Skin of body (tissue), 2 donors: ENCODE results near the gene CACNA1I. TPM values are rescaled to one million over a fixed set of nuclear protein-coding genes. Genes with fewer than 3 reads are reported as not detected.

Source experiments
- DNase-seq: peaks from one replicate; lab custom pipeline; 2025; lab: John Stamatoyannopoulos, UW
- total RNA-seq: library from RNA; depleted of rRNA; stranded (reverse); fragments of >200 nt; gene quantifications from one replicate; pipeline ENCODE4 v1.2.3, GENCODE V29; 2014

Gene CACNA1I
- total RNA-seq, 1 donor from 2014 or later, result 0.20 TPM

- DNase-seq, result no peak
These were observed 146.0 kb downstream of the CACNA1I start for GRCh38 chr22:39716534-39716933.

- no peak for DNase-seq
These were observed 146.5 kb downstream of the CACNA1I start for GRCh38 chr22:39717099-39717498.

- DNase-seq, result no peak
These were observed 147.7 kb downstream of the CACNA1I start for GRCh38 chr22:39718206-39718605.

DNA sequence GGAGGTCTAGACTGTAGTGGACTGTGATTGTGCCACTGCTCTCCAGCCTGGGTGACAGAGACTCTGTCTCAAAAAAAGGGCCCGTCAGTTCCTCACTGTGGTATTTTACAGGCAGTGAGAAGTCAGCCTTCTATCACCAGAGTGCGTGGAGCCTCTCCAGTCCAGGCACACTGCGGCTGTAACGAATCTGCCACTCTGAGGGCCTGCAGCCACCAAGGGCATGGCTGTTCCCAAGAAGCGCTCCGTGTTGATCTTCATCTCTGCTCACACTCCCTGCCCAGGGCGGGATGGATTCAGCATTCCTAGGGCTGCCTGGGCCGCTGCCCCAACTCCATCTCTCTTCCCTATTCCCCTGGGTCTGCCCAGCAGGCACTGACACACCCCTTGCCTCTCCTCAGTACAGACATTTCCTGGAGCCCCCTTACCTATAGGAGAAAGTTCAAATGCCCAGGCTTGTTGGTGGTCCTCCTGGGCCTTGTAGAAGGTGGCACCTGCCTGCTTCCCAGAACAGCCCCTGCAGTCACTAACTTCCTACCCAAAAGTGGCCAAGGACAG lies 148.4 kb downstream of the CACNA1I start:
- DNase-seq, result no peak

DNA sequence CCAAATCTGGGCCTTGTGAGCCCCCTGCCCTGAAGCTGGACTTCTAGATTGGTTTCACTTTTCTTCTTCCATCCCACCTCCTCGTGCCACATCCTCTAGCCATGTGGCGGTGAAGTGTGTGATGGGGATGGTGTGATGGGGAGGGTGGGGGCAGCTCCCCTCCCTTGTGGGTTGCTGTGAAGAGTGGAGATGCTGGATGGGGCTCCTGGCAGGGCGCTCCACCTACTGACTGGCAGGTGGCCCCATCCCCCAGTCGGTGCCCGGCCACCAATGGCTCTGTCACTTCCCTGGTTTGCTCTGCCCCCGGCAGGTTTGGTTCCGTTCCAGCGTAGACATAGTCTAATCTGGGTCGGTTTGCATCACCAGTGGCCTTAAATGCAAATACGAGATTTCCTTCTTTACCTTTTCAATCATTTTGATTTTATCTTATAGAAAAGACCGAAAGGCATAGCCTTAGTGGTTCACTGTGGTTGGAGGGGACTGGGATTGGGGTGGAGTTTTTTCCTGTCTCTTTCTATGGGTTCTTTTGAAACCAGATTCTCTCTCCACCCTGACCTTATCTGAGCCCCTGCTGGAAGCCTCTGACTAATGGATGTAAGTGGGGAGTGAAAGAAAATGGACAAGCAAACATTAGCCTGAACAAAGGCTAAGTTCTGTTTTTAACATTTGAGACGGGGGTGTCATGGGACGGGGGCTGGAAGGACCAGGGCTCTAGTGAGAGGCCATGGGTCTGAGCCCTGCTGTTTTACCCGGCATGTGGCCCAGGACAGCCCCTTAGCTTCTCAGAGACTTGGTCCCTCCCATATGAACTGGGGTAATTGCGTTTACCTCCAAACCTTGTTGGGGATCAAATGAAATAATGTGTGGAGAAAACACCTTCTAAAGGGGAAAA lies 149.3 kb downstream of the CACNA1I start:
- no peak for DNase-seq

DNA sequence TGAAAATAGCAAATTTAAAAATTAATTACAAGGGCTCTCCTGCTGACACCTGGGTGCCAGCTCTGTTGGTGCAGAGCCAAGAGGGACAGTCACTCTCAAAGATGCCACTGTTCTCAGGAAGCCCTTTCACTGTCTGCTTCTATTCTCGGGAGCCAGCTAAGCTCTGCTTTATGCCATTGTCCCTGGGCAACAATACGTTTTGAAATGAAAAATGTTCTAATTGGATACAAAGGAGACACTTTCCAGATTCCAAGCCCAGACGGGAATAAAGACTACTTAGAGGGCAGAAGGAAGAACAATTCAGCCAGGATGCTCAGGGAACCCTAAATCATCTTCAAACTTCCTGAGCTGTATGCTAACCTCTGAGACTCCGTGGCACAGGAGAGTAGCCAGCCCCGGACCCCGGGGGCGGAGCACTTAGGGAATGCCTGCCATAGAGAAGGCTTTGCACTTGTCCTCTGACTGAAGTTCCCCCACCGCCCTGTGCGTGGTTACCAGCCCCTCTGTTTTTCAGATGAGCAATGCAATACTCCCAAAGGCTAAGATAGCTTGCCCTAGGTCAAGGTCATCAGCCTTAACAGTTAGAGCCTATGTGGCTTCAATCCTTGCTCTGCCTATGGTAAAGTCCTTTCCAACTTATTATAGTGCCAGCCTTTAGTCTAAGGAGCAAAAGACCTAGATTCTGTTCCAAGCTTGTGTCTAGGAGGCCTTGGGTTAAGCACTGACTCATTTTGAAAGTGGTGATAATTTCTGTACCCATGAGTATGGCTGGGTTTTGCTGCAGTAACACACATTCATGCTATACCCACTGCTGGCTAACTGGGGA lies 150.9 kb downstream of the CACNA1I start:
- no peak for DNase-seq

GRCh38 chr22:39722032-39722325 lies 151.4 kb downstream of the CACNA1I start:
- DNase-seq, result no peak

- no peak for DNase-seq
These were observed 151.9 kb downstream of the CACNA1I start for GRCh38 chr22:39722501-39722900.

DNA sequence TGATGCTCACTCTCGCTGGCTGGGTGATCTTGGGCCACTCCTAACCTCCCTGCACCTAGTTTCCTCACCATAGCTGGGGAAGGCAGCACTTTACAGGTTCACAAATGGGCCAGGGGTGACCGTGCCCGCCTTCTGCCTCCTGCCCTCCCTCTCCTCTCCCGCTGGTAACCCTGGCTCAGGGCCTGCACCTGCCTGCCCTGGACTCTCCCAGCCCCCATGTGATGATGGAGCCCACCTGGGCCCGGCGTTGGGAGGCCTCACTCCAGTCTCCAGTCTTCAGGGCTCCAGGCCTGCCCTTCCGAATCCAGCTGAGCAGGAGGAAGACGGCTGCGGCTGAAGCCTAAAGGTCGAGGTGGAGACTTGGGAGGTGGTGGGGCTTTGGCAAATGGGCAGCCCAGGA lies 152.9 kb downstream of the CACNA1I start:
- DNase-seq, result no peak

DNA sequence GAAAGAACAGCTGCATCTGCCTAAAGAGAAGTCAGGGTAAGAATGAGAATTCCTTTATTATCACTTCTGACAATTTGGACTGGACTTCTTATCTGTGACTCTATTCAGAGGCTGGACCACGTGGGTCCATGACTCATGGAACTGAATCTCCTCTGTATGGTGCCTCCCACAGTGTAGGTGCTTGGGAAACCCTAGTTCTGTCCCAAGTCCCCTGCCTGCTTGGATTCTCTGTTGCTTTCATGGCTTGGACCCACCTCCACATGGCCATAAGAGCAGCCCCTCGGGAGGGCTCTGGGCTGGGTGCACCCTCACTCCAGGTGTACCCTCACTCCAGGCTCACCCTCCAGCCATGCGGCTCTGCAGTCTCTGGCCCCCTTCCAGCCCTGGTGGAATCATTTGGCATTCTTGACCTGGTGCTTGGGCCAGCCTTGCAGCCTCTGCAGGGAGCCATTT lies 153.4 kb downstream of the CACNA1I start:
- no peak for DNase-seq

GRCh38 chr22:39724390-39724789 lies 153.8 kb downstream of the CACNA1I start:
- no peak for DNase-seq

DNA sequence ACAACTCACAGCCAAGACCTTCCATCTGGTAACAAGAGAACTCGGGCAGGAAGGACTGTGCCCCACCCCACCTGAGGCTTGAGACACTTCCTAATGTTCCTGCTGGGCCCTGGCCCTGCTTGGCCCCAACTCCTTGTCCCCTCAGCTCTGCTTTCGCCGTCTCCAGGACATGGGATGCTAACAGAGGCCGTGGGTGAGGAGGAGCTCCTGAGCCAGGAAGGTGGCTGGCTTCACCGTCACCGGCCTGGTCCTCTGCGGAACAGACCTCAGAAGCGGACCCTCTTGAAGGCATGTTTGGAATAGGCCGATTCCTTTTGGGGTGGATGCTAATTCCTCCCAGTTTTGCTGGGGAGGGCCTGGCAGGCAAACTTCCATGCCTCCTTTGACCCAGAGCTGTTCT lies 154.3 kb downstream of the CACNA1I start:
- DNase-seq, result no peak

DNA sequence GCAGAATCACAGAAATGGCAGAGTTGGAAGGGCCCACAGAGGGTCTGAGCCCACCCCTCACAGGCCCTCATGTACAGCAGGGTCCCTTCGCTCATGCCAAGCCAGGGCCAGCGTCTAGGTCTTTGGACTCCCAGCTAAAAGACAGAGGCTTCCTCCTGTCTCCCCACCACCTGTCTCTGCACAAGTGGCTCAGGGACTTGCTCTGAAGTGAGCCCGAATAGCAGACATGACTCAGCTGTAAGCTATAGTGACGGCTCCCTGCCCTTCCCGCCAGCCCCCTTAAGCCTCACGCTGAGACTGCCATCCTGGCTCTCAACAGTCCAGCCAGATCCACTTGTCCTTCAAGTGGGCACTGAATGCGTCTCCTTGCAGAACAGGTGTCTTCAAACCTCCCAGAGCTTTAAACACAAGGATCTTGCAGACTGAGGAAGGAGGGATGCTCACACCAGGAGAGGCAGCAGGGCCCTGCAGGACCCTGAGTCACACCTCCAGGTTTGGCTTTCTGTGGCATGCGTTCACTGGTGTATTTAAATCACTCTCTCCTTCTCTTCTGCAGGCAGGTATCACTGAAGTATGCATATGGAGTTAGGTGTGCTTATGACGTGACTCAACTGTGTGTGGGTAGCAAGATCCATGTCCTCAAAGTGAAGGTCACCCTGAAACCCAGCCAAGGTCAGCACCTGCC lies 154.9 kb downstream of the CACNA1I start:
- no peak for DNase-seq

GRCh38 chr22:39727541-39727940 lies 157.0 kb downstream of the CACNA1I start:
- DNase-seq, result no peak

- no peak for DNase-seq
These were observed 157.8 kb downstream of the CACNA1I start for GRCh38 chr22:39728236-39728860.

DNA sequence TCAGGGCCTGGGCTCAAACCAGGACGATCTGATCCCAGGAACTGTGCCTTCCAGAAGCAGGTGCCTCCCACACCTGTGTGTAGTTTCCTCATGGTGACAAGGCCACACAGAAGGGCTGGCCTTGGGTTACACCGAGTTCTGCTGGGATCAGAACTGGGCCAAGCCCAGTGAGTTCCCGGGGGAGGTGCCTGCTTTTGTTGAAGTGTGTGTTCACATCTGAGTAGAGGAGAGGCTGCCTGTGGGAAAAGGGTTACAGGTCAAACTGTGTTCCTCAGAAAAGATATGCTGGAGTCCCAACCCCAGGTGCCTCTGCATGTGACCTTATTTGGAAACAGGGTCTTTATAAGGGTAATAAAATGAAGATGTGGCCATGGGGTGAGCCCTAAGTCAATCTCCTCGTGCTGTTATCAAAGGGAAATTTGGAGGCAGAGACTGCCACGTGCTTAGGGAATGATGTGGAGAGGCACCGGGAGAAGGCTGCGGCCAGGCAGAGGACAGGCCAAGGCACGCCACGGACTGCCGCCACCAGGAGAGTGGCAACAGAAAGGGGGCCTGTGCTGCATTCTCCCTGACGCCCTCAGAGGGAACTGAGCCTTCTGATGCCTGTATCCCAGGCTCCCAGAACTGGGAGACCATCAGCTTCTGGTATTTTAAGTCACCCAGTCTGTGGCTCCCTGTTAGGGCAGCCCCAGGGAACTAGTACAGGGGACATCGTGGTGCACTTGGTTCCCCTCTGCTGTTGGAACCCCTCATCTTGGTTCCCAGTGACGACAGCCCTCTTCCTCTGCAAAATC lies 158.8 kb downstream of the CACNA1I start:
- no peak for DNase-seq

DNA sequence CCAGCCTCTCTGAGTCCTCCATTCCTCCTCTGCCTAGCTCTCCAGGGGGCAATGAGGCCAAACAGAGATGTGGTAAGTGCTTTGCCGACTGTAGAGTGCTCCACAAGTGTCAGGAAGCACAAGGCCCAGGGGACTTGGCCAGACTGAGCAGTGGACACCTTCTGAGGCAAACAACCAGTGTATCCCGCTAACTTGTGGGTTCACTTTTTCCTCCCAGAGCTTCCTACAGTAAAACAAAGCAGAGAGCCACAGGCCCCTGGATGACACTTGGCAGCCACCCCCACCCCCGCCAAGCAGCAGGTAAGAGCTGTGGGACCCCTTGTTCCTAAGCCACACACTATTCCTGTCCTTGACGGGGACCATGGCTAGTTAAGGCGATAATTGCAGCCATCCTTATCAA lies 160.9 kb downstream of the CACNA1I start:
- no peak for DNase-seq

GRCh38 chr22:39731881-39732555 lies 161.5 kb downstream of the CACNA1I start:
- no peak for DNase-seq

DNA sequence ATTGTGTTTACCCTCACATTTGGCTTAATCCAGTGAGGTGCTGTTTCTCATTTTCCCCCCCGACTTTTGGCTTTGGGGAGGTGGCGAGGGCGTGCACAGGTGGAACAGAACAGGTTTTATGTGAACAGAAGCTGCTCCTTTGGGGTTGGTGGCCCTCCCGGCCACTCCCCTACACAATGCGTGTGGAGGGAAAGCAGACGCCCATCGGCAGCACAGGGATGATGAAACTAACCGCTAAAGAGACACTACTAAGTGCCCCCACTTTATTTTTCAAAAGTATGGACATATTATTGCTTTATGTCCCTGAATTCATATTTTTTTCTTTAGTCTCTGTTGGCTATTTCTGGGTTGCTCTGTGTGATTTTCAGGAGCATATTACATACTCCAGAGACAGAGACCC lies 162.1 kb downstream of the CACNA1I start:
- no peak for DNase-seq

DNA sequence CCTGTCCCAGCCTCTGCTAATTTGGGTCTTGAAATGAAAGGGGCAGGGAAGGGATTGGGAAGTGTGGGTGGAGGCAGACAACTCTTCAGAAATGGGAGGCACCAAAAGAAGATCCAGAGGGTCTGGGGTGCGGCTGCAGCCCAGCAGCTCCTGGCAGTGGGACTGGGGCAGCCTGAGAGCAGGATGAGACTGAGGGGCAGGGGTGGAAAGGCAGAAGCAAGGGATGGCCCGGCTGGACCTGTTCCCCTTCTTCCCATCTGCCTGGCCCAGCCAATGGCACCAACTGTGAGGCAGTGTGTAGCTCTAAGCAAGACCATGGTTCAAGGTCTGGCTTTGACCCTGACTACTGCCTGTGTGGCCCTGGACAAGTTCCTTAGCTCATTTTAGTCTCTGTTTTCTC lies 162.6 kb downstream of the CACNA1I start:
- DNase-seq, result no peak
